GM21515 (cell line): ENCODE data around the gene P3H2.

ENCODE experiments used
- ATAC-seq: cut with Tn5 transposase; IDR thresholded peaks from one replicate; pipeline ENCODE4 v1.9.1; 2021; ENCODE audit not compliant: unreplicated experiment

P3H2 gene

GRCh38 chr3:189907803-189908202 is 212.9 kb downstream of the P3H2 start:
- ATAC-seq = no peak
